ENCODE results near the gene UBE2M. TPM values are rescaled to one million over a fixed set of nuclear protein-coding genes. Genes with fewer than 3 reads are reported as not detected.

Gene UBE2M
- total RNA-seq, 1 donor from 2014 or later, result 118 TPM

- no peak for DNase-seq
- Mint-ChIP-seq H3K9me3 (ENCODE audit: unreplicated experiment) (peaks cover 27% of the 10 kb centered on the region), H3K27me3 (ENCODE audit: unreplicated experiment) (peaks cover 21% of the 10 kb centered on the region), H3K27ac (ENCODE audit: unreplicated experiment) (no peak overlapping the region), H3K4me3 (ENCODE audit: unreplicated experiment) (no peak overlapping the region), H3K36me3 (ENCODE audit: unreplicated experiment) (no peaks in the 10 kb centered on the region), H3K4me1 (ENCODE audit: low read depth, unreplicated experiment) (peaks cover 20% of the 10 kb centered on the region)
- TF ChIP-seq CTCF (IDR thresholded peaks at IDR 0.05; ENCODE audit: partially characterized antibody, unreplicated experiment), result no peak
Measured at GRCh38 chr19:58550362-58551122, 7.9 kb downstream of the UBE2M start.

GRCh38 chr19:58549664-58550361 lies 8.6 kb downstream of the UBE2M start:
- Mint-ChIP-seq H3K27ac (ENCODE audit: unreplicated experiment) (peak overlapping the region; percentile 69), H3K27me3 (ENCODE audit: unreplicated experiment) (peaks cover 21% of the 10 kb centered on the region), H3K4me1 (ENCODE audit: low read depth, unreplicated experiment) (peaks cover 20% of the 10 kb centered on the region), H3K36me3 (ENCODE audit: unreplicated experiment) (no peaks in the 10 kb centered on the region), H3K9me3 (ENCODE audit: unreplicated experiment) (peaks cover 30% of the 10 kb centered on the region), H3K4me3 (ENCODE audit: unreplicated experiment) (no peak overlapping the region)
- TF ChIP-seq CTCF (IDR thresholded peaks at IDR 0.05; ENCODE audit: partially characterized antibody, unreplicated experiment), result no peak
- DNase-seq, result no peak

- Mint-ChIP-seq H3K27ac (ENCODE audit: unreplicated experiment) (no peak overlapping the region), H3K9me3 (ENCODE audit: unreplicated experiment) (peaks cover 24% of the 10 kb centered on the region), H3K27me3 (ENCODE audit: unreplicated experiment) (peaks cover 22% of the 10 kb centered on the region), H3K4me3 (ENCODE audit: unreplicated experiment) (no peak overlapping the region), H3K4me1 (ENCODE audit: low read depth, unreplicated experiment) (peaks cover 15% of the 10 kb centered on the region), H3K36me3 (ENCODE audit: unreplicated experiment) (no peaks in the 10 kb centered on the region)
- DNase-seq, result no peak
- no peak for TF ChIP-seq CTCF (IDR thresholded peaks at IDR 0.05; ENCODE audit: partially characterized antibody, unreplicated experiment)
Measured at GRCh38 chr19:58548859-58549663, 9.3 kb downstream of the UBE2M start.

GRCh38 chr19:58547323-58548312 lies 10.8 kb downstream of the UBE2M start:
- no peak for DNase-seq
- Mint-ChIP-seq H3K4me1 (ENCODE audit: low read depth, unreplicated experiment) (peaks cover 10% of the 10 kb centered on the region), H3K27me3 (ENCODE audit: unreplicated experiment) (peaks cover 23% of the 10 kb centered on the region), H3K27ac (ENCODE audit: unreplicated experiment) (peak overlapping the region; percentile 29), H3K4me3 (ENCODE audit: unreplicated experiment) (no peak overlapping the region), H3K9me3 (ENCODE audit: unreplicated experiment) (peaks cover 23% of the 10 kb centered on the region), H3K36me3 (ENCODE audit: unreplicated experiment) (no peaks in the 10 kb centered on the region)
- no peak for TF ChIP-seq CTCF (IDR thresholded peaks at IDR 0.05; ENCODE audit: partially characterized antibody, unreplicated experiment)

Measured in glutamatergic neuron (in vitro differentiated cells).